Mesodermal cell (in vitro differentiated cells): ENCODE results near the gene WWC1.

ENCODE experiments used
- H3K27ac ChIP-seq: 2 replicates; pipeline ENCODE4 v1.7.0; 2013; ENCODE audit warnings: mild to moderate bottlenecking, low read depth, low read length, moderate library complexity; ENCODE audit not compliant: severe bottlenecking
- H3K36me3 ChIP-seq: 2 replicates; pipeline ENCODE4 v1.7.1; 2013; ENCODE audit warnings: mild to moderate bottlenecking, low read length, moderate library complexity; ENCODE audit not compliant: control insufficient read depth, insufficient read depth
- H3K4me1 ChIP-seq: one replicate; pipeline ENCODE4 v1.7.1; 2013; ENCODE audit warnings: mild to moderate bottlenecking, low read length; ENCODE audit not compliant: insufficient read depth, control insufficient read depth, poor library complexity, severe bottlenecking
- H3K4me3 ChIP-seq: 2 replicates; pipeline ENCODE4 v1.7.0; 2013; ENCODE audit warnings: low read length, control low read depth, mild to moderate bottlenecking; ENCODE audit not compliant: insufficient read depth, poor library complexity, severe bottlenecking; ENCODE audit errors: extremely low read depth
- H3K9me3 ChIP-seq: 2 replicates; pipeline ENCODE4 v1.7.1; 2013; ENCODE audit warnings: mild to moderate bottlenecking, low read length, moderate library complexity; ENCODE audit not compliant: control insufficient read depth
- WGBS, 2 experiments: methylation state at CpG; one replicate each; pipeline ENCODE4 v1.1.5; 2013; ENCODE audit warnings: missing lambda C conversion rate in 2 of 2; ENCODE audit not compliant: insufficient coverage in 2 of 2; 5-methylcytosine and 5-hydroxymethylcytosine counted together

Gene WWC1

DNA sequence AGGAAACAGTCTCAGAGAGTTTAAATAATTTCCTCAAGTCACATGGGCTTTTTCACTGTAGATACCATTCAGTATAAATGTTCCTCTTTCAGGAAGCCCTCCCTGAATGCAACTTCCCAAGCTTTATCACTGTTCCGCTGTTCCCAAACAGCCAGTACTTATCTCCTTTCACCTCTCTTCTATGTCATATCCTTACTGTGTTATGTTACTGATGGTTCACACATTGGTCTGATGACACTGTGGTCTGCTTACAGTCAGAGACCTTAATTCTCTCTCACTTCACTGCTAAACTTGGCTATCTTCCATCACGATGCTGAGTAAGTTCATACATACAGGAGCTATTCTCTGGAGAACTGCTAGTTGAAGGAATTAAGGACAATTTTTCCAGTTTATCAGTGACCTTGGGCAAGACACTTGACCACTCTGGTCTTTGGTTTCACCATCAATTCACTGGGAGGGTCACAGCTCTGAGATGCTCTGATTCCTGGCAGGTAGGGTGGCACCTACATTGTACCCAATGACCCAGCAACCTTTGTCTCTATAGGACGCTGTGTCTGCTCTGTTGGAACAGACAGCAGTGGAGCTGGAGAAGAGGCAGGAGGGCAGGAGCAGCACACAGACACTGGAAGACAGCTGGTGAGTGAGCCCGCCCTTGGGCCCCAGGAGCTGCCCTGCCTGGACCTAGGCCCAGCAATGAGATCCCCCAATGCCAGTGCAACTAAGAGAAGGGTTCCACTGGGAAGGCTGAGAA lies 152.7 kb downstream of the WWC1 start:
- 84 to 93% methylated on average over 2 to 3 of the region's 4 CpGs for WGBS, 2 experiments

GRCh38 chr5:168446983-168447619 lies 155.7 kb downstream of the WWC1 start:
- no peak overlapping the region for H3K27ac ChIP-seq
- H3K36me3 ChIP-seq, result peaks cover 21% of the 10 kb centered on the region
- no peaks in the 10 kb centered on the region for H3K4me1 ChIP-seq
- no peaks in the 10 kb centered on the region for H3K9me3 ChIP-seq
- H3K4me3 ChIP-seq, result no peak overlapping the region
- WGBS, 2 experiments, result 85 to 91% methylated on average over 9 of the region's 10 CpGs

More for the DNA sequence above, 152.7 kb downstream of the WWC1 start:
- Histone ChIP-seq H3K36me3 (peaks cover 29% of the 10 kb centered on the region), H3K9me3 (no peaks in the 10 kb centered on the region), H3K4me1 (no peaks in the 10 kb centered on the region), H3K27ac (no peak overlapping the region), H3K4me3 (no peak overlapping the region)

- Histone ChIP-seq H3K4me1 (no peaks in the 10 kb centered on the region), H3K27ac (peak overlapping the region; percentile 32), H3K9me3 (no peaks in the 10 kb centered on the region), H3K36me3 (peaks cover 21% of the 10 kb centered on the region), H3K4me3 (no peak overlapping the region)
- 49 to 74% methylated on average over 2 to 4 of the region's 4 CpGs for WGBS, 2 experiments
These were observed 156.4 kb downstream of the WWC1 start for GRCh38 chr5:168447808-168448207.

GRCh38 chr5:168449166-168449565 lies 157.7 kb downstream of the WWC1 start:
- 83% methylated on average over 1 of the region's 2 CpGs; no CpG with 5 or more reads in 1 of the 2 experiments for WGBS, 2 experiments
- H3K9me3 ChIP-seq, result no peaks in the 10 kb centered on the region
- H3K4me3 ChIP-seq, result no peak overlapping the region
- no peaks in the 10 kb centered on the region for H3K4me1 ChIP-seq
- no peak overlapping the region for H3K27ac ChIP-seq
- peaks cover 18% of the 10 kb centered on the region for H3K36me3 ChIP-seq

GRCh38 chr5:168451565-168451964 lies 160.1 kb downstream of the WWC1 start:
- Histone ChIP-seq H3K9me3 (no peaks in the 10 kb centered on the region), H3K4me3 (no peak overlapping the region), H3K36me3 (peaks cover 23% of the 10 kb centered on the region), H3K4me1 (no peaks in the 10 kb centered on the region), H3K27ac (no peak overlapping the region)
- 100% methylated on average over 1 to 2 of the region's 3 CpGs for WGBS, 2 experiments

DNA sequence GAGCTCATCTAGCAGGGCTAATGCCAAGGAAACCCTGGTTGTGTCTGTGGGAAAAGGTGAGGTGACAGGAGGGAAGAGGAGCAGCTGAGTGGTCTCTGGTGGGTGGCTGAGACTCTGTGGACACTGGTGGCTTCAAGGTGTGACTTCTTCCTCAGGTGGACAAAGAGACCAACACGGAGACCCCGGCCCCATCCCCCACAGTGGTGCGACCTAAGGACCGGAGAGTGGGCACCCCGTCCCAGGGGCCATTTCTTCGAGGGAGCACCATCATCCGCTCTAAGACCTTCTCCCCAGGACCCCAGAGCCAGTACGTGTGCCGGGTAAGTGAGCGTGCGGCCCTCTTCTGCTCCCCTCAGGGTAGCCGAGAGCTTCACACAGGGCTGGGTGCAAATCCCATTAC lies 163.8 kb downstream of the WWC1 start:
- no peak overlapping the region for H3K27ac ChIP-seq
- no peak overlapping the region for H3K4me3 ChIP-seq
- H3K9me3 ChIP-seq, result peaks cover 9% of the 10 kb centered on the region
- no peaks in the 10 kb centered on the region for H3K4me1 ChIP-seq
- 93 to 97% methylated on average over 12 of the region's 12 CpGs for WGBS, 2 experiments
- H3K36me3 ChIP-seq, result peaks cover 53% of the 10 kb centered on the region

DNA sequence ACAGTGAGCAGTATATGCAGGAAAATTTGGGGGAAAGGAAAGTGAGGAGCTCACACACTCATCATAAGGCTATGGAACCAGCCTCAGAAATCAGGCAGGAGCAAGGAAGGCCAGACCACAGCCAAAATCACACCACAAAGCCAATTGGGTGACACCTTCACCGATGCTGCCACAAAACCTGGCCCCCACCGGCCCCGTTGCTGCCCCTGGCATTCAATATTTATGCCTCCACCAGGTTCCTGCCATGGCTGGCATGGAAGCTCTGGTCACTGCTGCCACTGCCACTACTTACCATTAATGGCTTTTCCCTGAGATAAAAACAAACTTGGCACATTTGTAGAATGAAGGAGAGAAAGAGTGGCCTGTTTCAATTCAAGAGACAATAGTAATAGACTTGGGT lies 166.1 kb downstream of the WWC1 start:
- no peak overlapping the region for H3K27ac ChIP-seq
- H3K9me3 ChIP-seq, result peaks cover 9% of the 10 kb centered on the region
- no peaks in the 10 kb centered on the region for H3K4me1 ChIP-seq
- peaks cover 59% of the 10 kb centered on the region for H3K36me3 ChIP-seq
- WGBS, 2 experiments, result 76 to 86% methylated on average over 3 of the region's 3 CpGs
- no peak overlapping the region for H3K4me3 ChIP-seq

DNA sequence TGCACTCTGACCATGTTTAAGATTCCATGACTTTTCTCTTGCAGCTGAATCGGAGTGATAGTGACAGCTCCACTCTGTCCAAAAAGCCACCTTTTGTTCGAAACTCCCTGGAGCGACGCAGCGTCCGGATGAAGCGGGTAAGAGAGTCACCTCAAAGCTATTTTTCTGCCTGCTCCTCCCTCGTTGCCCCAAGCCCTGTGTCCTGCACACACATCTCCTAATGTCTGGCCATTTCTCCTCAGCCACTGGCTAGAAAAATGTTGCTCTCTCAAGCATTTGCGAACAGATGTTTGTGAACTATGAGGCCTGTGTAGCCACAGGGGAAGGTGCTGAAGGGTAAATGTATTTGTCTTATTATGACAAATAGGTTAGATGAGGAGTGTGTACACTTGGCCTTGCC lies 169.2 kb downstream of the WWC1 start:
- WGBS, 2 experiments, result 95% methylated on average over 7 to 9 of the region's 9 CpGs
- Histone ChIP-seq H3K4me1 (no peaks in the 10 kb centered on the region), H3K4me3 (no peak overlapping the region), H3K27ac (no peak overlapping the region), H3K36me3 (peaks cover 57% of the 10 kb centered on the region), H3K9me3 (peaks cover 9% of the 10 kb centered on the region)

- Histone ChIP-seq H3K9me3 (peaks cover under 1% of the 10 kb centered on the region), H3K4me3 (no peak overlapping the region), H3K36me3 (peaks cover 46% of the 10 kb centered on the region), H3K4me1 (no peaks in the 10 kb centered on the region), H3K27ac (no peak overlapping the region)
- WGBS, 2 experiments, result 83 to 90% methylated on average over 1 to 2 of the region's 2 CpGs
These were observed 171.6 kb downstream of the WWC1 start for GRCh38 chr5:168463081-168463480.

DNA sequence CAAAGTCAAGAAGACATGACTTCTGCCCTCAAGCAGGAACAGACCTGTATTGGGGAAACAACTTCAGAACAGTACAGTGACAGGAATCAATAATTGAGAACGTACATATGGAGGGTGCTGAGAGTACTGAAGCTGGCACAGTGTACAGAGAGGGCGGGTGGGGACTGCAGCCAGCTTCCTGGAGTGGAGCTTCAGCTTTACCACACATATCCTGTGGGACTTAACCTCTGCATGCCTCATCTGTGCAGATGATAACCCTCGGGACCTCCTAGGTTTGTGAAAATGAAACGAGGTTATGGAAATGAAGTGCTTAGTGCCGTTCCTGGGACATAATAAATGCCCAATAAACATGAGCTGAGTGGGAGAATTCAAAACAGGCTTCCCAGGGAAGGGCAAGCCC lies 172.8 kb downstream of the WWC1 start:
- H3K4me1 ChIP-seq, result peaks cover 6% of the 10 kb centered on the region
- 87 to 91% methylated on average over 4 of the region's 5 CpGs for WGBS, 2 experiments

GRCh38 chr5:168464641-168465040 lies 173.2 kb downstream of the WWC1 start:
- Histone ChIP-seq H3K36me3 (peaks cover 40% of the 10 kb centered on the region), H3K4me1 (peaks cover 10% of the 10 kb centered on the region), H3K9me3 (no peaks in the 10 kb centered on the region), H3K27ac (no peak overlapping the region), H3K4me3 (no peak overlapping the region)
- WGBS, 2 experiments, result 96 to 98% methylated on average over 16 to 20 of the region's 20 CpGs

More for the DNA sequence above, 172.8 kb downstream of the WWC1 start:
- H3K4me3 ChIP-seq, result no peak overlapping the region
- no peak overlapping the region for H3K27ac ChIP-seq
- H3K9me3 ChIP-seq, result no peaks in the 10 kb centered on the region
- peaks cover 40% of the 10 kb centered on the region for H3K36me3 ChIP-seq
